AML-193 (cell line): ENCODE results near the gene CYB561A3.

ENCODE experiments used
- DNase-seq, 2 experiments: peaks; one replicate each; lab custom pipeline; 2025; lab: John Stamatoyannopoulos, UW

Gene CYB561A3

DNA sequence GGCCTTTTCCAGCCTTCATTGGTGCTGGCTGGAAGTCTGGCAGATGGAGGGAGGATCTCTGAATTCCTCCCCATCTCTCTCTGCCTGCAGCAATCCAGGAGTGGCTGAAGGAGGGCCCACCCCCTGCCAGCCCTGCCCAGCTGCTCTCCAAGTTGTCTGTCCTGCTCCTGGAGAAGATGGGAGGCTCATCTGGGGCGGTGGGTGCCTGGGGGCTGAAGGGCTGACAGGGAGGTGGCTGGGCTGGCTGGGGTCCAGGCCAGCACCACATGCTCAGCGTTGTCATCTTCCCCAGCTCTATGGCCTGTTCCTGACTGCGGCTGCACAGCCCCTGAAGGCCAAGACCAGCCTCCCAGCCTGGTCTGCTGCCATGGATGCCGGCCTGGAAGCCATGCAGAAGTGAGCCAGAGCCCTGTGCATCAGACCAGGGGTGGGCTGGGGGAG, 16.5 kb downstream of the CYB561A3 start:
- no peak for DNase-seq

DNA sequence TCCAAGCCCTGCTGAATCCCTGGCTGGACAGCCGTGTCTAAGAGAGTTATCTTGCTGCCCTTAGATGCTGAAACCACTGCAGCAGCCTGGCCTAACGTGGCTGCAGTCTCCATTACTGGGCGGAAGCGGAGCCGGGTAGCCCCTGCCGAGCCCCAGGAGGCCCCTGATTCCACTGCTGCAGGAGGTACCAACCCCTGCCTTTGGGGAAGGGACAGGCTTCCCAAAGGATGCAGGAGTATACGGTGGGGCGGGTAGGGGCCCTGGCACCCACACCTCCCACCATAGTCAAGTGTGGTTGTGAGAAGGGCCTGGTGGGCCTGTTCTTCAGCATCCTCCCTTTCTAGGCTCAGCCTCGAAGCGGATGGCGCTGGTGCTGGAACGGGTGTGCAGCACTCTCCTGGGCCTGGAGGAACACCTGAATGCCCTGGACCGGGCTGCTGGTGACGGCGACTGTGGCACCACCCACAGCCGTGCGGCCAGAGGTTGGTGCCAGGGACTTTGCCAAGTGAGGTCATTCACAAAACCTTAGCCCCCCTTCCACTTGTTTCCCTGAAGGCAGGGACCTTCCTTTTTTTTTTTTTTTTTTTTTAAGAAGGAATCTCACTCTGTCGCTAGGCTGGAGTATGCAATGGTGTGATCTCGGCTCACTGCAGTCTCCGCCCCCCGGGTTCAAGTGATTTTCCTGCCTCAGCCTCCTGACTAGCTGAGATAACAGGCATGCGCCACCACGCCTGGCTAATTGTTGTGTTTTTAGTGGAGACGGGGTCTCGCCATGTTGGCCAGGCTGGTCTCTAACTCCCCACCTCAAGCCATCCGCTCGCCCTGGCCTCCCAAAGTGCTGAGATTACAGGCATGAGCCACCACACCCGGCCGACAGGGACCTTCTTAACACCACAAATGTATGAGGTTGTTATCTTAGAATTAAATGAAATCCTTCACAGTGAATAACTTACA, 17.6 kb downstream of the CYB561A3 start:
- no peak for DNase-seq

DNA sequence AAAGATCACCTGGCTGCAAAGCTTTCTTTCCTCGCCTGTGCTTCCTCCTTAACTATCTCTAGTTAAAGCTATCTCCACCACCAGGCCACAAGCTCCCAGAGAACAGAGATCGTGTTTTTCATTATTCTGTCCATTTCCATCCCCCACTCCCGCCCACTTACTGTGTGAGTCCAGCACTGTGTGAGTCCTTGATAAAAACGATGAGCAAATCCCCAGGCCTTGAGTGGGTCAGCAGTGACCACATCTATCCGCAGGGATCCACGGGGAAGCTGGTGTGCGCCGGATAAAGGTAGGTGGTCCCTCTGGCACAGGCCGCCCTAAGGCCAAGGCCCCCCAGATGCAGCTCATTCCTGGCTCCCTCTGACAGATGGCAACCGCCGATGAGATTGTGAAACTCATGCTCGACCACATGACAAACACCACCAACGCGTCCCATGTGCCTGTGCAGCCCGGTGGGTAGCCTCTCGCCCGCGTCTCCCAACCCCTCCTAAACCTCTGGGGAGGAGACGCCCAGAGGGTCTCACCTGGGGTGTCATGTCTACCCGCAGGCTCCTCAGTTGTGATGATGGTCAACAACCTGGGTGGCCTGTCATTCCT, 19.4 kb downstream of the CYB561A3 start:
- DNase-seq: no peak

GRCh38 chr11:61341706-61342105, 20.0 kb downstream of the CYB561A3 start:
- no peak for DNase-seq

DNA sequence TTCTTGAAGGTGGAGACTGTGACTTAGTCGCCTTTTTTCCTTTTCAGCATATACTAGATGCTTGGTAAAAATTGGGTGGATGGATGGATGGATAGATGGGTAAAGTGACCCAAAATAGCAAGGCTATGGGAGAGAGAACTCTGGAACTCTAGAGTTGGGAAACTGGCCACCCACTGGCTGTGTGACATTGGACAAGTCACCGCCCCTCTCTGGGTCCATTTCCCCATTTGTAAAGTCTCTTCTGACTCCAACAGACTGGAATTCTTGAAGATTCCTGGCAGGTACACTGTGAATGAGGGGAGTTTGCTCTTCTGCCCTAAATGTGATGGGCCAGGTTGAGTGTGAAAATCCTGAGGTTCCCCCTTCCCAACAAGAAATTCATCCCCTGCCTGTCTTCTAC, 20.7 kb downstream of the CYB561A3 start:
- DNase-seq: no peak

- no peak for DNase-seq
These were observed 22.2 kb downstream of the CYB561A3 start for GRCh38 chr11:61339490-61339878.

DNA sequence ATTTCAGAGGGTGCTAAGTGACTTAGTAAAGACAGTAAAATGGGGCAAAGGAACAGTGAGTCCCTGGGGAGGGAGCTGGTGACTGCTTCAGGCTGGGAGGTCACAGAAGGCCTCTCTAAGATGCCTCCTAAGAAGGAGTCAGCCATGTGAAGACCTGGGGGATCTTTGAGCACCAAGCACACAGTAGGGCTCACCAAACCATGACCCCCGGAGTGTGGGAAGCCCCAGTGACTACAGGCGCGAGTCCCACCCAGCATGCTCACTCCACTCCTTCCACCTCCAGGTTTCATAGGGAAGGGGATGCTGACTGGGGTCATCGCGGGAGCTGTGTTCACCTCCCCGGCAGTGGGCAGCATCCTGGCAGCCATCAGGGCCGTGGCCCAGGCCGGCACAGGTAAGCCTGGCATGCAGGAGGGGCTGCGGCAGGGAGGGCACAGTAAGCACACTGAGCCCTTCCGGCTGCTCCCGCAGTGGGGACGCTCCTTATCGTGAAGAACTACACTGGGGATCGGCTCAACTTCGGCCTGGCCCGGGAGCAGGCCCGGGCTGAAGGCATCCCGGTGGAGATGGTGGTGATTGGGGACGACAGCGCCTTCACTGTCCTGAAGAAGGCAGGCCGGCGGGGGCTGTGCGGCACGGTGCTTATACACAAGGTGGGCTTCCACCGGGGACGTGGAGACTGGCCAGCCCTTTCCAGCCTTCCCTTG, 22.7 kb downstream of the CYB561A3 start:
- DNase-seq: no peak

GRCh38 chr11:61337706-61338470, 23.8 kb downstream of the CYB561A3 start:
- DNase-seq: no peak

- DNase-seq: peak; percentile 61 to 65
These were observed 25.3 kb downstream of the CYB561A3 start for GRCh38 chr11:61336171-61336935.

DNA sequence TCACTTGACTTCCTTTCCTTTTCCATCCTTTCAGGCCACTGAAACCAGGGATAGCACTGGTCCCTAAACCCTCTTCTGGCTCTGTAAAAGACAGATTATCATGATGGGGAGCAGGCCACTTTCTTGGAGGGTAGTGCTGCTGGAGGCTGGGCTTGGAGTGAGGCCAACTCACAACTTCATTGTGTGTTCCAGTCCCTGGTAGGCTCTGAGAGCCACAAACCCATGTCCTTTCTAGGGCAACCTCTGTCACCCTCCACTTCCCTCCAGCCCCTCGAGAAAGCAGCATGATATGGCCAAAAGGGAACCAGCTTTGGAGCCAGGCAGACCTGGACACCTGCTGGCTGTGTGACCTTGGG, 26.3 kb downstream of the CYB561A3 start:
- DNase-seq: no peak

DNA sequence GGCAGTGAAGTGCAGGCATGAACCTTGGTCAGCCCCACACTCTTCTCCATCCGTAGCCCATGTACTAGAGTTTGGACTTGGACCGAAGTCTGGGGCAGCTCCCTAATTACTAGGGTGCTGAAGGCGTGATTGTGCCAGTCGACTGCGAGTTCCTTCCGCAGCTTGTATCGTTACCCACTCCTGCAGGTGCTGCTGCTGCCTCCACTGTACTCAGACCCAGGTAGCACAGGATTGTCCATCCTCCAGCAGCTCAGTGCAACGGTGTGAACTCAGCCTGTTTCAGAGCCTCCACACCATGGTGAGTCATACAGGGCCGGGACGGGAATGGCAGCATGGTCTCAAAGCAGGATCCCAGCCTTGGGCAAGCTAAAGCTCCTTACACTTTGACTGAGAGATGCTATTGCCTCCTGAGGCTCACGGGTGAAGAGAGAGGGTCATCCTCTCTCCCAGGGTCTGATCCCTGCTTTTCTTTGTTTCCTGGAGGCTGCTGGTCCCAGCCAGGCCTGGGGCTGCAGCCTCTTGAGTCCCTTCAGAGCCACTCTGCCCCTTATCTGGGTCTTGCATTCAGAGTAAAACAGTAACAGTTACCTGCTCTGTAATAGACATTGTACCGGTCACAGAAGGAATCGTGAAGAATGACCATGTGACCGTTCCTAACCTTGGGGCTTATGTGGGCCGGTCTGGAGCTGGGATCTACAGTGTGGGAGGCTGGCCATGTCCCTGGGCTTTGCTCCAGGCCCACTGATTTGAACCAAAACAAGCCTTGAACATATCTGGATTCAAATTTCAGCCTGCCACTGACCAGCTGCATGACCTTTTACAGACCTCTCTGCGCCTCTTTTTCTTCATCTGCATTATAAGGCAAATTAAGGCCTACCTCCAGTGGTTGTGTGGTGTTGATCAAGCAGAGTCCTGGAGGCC, 27.0 kb downstream of the CYB561A3 start:
- no peak for DNase-seq

GRCh38 chr11:61333550-61334433, 27.9 kb downstream of the CYB561A3 start:
- no peak for DNase-seq

DNA sequence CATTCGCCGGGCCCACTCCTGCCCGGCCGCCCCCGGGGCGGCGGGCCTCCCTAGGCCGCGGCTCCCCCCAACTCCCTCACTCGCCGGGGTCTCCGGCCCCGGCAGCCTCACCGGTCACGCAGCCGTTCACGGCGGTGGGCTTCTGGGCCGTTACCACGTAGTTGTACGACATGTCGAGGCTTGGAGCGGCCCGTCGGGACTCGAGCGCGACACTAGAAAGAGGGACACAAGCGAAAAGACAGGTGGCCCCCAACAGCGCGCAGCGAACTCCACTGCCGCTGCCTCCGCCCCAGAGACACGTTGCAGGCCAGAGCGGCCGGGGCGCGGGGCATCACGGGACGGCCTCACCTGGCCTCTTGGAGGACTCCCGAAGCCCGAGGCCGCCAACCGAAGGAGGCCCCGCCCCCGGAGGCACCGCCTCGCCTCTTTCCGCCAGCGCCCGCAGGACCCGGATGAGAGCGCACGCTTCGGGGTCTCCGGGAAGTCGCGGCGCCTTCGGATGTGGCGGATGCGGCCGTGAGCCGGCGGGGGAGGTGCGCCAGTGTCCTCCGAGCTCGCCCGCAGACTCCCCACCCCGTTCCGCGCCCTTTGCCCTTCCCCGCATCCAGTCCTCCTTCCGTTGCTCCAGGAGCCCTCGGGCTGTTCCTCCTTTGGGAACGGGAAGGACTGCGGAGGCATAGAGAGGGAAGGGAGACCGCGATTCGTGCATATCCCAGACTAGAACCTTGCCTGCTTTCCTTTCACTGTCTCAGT, 28.7 kb downstream of the CYB561A3 start, which contains the start of the genes DDB1 and TKFC:
Gene DDB1 (minus strand): TSS at position 309 of the 753 bp plus-strand sequence. CDS start 137 bp downstream, at position 172.
Gene TKFC (plus strand): TSS at position 432 of the 753 bp plus-strand sequence. CDS start 1,501 bp downstream, outside the sequence.
- peak; percentile 70 to 78 for DNase-seq

DNA sequence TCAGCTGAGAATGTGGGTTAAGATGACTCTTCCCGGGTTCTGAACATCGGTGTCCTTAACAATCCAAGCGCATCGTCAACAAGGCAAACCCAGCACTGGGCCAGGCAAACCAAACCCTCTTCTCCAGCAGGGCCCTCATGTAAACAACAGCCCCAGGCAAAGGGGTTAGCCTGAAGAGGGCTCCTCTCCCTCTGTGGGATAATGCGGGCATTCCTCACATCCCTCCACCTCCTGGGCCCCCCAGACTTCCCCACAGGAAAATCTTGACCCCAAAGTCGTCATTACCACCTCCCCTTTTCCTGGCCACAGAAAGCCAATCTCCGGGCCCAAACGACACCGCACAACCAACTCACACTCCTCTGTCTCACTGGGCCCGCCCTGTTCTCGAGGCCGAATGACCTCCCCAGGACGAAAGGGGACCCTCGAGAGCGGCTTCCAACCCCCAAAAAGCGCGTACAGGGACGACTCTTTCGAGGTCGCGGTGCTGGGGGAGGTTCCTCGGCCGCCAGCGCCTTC, 29.3 kb downstream of the CYB561A3 start:
- DNase-seq: peak in 1 of 2 experiments; percentile 8

- DNase-seq: peak; percentile 60 to 64
These were observed 30.0 kb downstream of the CYB561A3 start for GRCh38 chr11:61331651-61332050.

DNA sequence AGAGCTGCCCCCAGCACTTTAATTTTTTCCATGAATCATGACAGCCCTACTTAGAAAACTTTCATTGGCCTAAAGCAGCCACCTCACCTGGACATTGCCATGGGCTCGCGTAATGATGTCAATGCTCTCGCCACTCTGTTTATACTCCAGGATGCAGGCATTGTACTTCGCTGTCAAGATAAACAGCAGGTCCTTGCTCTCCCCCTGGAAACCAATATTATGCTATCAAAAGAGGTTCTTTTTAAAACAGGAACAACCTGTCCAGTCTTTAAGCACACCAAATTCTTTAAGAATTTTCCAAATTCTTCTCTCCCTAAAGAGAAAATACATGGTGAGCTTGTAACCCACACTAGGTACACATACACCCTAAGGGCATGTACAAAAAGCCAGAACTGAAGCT, 31.8 kb downstream of the CYB561A3 start:
- DNase-seq: no peak

GRCh38 chr11:61328351-61328750, 33.3 kb downstream of the CYB561A3 start:
- DNase-seq: no peak

- DNase-seq: no peak
These were observed 34.0 kb downstream of the CYB561A3 start for GRCh38 chr11:61327669-61328071.
